ENCODE measurements around the gene MAST3. TPM values are rescaled to one million over a fixed set of nuclear protein-coding genes. Genes with fewer than 3 reads are reported as not detected.
A peak's percentile ranks its signal among the peaks of the same experiment; 100 is the strongest.

The MAST3 gene
- total RNA-seq, 1 experiment from 2014 or later: 10.4 TPM

- H3K9me3 ChIP-seq (ENCODE audit: control insufficient read depth, low read depth, low read length): no peaks in the 10 kb centered on the region
- no CpG with 5 or more reads among the region's 6 CpGs for WGBS (ENCODE audit: extremely low coverage, insufficient read length, low lambda C conversion rate)
- Mint-ChIP-seq H3K27me3 (ENCODE audit: low read depth) (peaks cover 8% of the 10 kb centered on the region), H3K4me1 (peaks cover 4 to 11% of the 10 kb centered on the region in 2 experiments), H3K27ac (no peak overlapping the region), H3K36me3 (ENCODE audit: insufficient read depth in 1 of 3, low read depth in 3 of 3) (no peaks in the 10 kb centered on the region), H3K4me3 (no peak overlapping the region), H3K9me3 (no peaks in the 10 kb centered on the region)
- H4K20me1 ChIP-seq (ENCODE audit: control insufficient read depth, insufficient read depth, insufficient read length): no peaks in the 10 kb centered on the region
- H2BK15ac ChIP-seq (ENCODE audit: low read depth, low read length): no peak overlapping the region
- no peak overlapping the region for H2AK5ac ChIP-seq (ENCODE audit: insufficient read length, low read length)
- no peaks in the 10 kb centered on the region for H3K4me1 ChIP-seq (ENCODE audit: insufficient read depth, low read length)
- no peak overlapping the region for H2BK12ac ChIP-seq (ENCODE audit: insufficient read length, low read depth, low read length)
- no peak overlapping the region for H3K4ac ChIP-seq (ENCODE audit: low read depth, low read length)
- no peak overlapping the region for H2BK5ac ChIP-seq (ENCODE audit: insufficient read length, low read length)
- no peak overlapping the region for H2BK20ac ChIP-seq (ENCODE audit: low read depth, low read length, poor library complexity, severe bottlenecking)
- H3K23ac ChIP-seq (ENCODE audit: insufficient read length, low read depth, low read length): no peak overlapping the region
- H3K79me1 ChIP-seq (ENCODE audit: insufficient read depth, low read depth, low read length, poor library complexity, severe bottlenecking): no peaks in the 10 kb centered on the region
- H4K5ac ChIP-seq (ENCODE audit: insufficient read length, low read depth, low read length): no peak overlapping the region
- H3K18ac ChIP-seq (ENCODE audit: insufficient read length, low read depth, low read length): no peak overlapping the region
- TF ChIP-seq, protein P1, sequence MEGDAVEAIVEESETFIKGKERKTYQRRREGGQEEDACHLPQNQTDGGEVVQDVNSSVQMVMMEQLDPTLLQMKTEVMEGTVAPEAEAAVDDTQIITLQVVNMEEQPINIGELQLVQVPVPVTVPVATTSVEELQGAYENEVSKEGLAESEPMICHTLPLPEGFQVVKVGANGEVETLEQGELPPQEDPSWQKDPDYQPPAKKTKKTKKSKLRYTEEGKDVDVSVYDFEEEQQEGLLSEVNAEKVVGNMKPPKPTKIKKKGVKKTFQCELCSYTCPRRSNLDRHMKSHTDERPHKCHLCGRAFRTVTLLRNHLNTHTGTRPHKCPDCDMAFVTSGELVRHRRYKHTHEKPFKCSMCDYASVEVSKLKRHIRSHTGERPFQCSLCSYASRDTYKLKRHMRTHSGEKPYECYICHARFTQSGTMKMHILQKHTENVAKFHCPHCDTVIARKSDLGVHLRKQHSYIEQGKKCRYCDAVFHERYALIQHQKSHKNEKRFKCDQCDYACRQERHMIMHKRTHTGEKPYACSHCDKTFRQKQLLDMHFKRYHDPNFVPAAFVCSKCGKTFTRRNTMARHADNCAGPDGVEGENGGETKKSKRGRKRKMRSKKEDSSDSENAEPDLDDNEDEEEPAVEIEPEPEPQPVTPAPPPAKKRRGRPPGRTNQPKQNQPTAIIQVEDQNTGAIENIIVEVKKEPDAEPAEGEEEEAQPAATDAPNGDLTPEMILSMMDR (conservative IDR thresholded peaks at IDR 0.05): no peak
- no peaks in the 10 kb centered on the region for H3K27me3 ChIP-seq (ENCODE audit: insufficient read depth, low read length)
- H3K27ac ChIP-seq (ENCODE audit: insufficient read length, low read depth, low read length): no peak overlapping the region
- no peak overlapping the region for H3K56ac ChIP-seq (ENCODE audit: insufficient read length, low read depth, low read length)
- DNase-seq: peak; percentile 65
- H3K79me2 ChIP-seq (ENCODE audit: insufficient read depth, low read length): no peaks in the 10 kb centered on the region
- no peak overlapping the region for H4K91ac ChIP-seq (ENCODE audit: insufficient read length, low read depth, low read length)
- no peak overlapping the region for H3K9ac ChIP-seq (ENCODE audit: extremely low read depth, insufficient read length, low read length)
- no peak overlapping the region for H3K14ac ChIP-seq (ENCODE audit: insufficient read depth, low read length)
- no peak overlapping the region for H3K4me2 ChIP-seq (ENCODE audit: insufficient read depth, insufficient read length, low read length)
- no peak overlapping the region for H2BK120ac ChIP-seq (ENCODE audit: low read depth, low read length, poor library complexity, severe bottlenecking)
- H3K23me2 ChIP-seq (ENCODE audit: insufficient read length, low read depth, low read length, poor library complexity, severe bottlenecking): no peaks in the 10 kb centered on the region
- no peak overlapping the region for H4K8ac ChIP-seq (replicated peaks; ENCODE audit: insufficient read length, low read depth, low read length)
- no peak overlapping the region for H3T11ph ChIP-seq (ENCODE audit: low read length)
- no peak overlapping the region for H2AFZ ChIP-seq (ENCODE audit: low read length)
Measured at GRCh38 chr19:18093439-18094161, 4.0 kb upstream of the MAST3 start.

All from H9 (cell line).